ENCODE measurements around the gene PCBP4.
A peak's percentile ranks its signal among the peaks of the same experiment; 100 is the strongest.

The PCBP4 gene

GRCh38 chr3:51967384-51968169 is at the start of gene PCBP4:
Gene PCBP4 (minus strand): TSS chr3:51967454. CDS start chr3:51961240, 6,214 bp downstream.
- no peak for FAIRE-seq
- peak; percentile 46 for DNase-seq (ENCODE audit: low spot score)

- no peak for DNase-seq (ENCODE audit: low spot score)
- FAIRE-seq: no peak
These were observed 48.4 kb upstream of the PCBP4 start for GRCh38 chr3:52015438-52016228.

DNA sequence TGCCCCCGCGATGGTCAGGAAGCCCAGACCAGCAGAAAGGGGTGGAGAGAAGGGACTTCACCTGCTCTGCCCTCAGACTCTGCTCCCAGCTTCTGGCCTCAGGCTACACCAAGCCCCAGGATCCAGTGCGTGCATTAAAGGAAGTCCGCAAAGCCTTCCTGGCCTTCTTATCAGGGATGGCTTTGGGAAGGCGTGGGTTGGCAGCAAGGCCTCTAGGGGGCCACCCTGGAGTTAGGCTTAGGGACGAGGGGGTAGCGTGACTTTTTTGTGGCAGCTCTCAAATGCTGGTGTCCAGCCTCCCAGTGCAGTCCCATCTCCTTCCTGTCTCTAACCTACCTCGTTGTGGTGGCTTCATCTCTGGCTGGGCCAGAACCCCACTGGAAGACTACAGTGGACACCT is 47.4 kb upstream of the PCBP4 start:
- no peak for DNase-seq (ENCODE audit: low spot score)
- no peak for FAIRE-seq

DNA sequence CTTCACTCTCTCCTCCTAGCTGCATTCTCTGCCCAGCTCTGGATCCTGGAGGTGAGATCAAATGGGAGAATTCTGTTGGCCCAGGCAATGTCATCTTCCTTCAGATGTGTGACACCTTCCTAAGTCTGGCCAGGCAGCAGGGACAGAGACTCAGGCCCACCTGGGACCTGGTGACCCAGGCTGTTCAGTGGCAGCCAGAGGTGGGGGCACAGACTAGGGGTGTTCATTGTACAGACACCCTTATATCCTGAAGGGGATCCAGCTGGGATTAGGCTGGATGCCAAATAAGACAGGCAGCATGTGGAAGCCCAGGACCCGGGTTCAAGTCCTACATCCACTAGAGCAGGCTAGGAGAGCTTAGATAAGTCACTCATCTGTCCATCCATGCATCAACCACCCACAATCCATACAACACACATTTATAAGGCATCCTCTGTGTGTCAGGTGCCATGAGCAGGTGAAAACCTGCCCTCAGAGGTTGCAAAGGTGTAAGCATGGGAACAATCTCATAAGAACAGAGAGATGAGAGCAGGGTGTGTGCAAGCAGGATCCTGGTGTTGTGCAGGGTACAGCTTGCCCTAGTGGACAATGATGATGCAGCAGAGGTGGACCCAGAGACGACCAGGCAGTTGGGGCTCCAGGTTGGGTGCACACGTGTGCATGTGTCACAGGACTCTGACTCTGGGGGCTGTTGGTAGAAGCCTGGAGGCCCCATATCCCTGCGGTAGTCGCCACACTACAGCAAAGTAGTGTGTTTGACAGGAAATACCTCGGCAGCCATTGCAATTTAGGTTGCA is 46.7 kb upstream of the PCBP4 start:
- FAIRE-seq (no peak), DNase-seq (ENCODE audit: low spot score) (no peak)

GRCh38 chr3:52012699-52013098 is 45.4 kb upstream of the PCBP4 start:
- DNase-seq (ENCODE audit: low spot score) (no peak), FAIRE-seq (no peak)

GRCh38 chr3:52010431-52010830 is 43.2 kb upstream of the PCBP4 start:
- no peak for DNase-seq (ENCODE audit: low spot score)
- FAIRE-seq: no peak

GRCh38 chr3:52007291-52007690 is 40.0 kb upstream of the PCBP4 start:
- FAIRE-seq (no peak), DNase-seq (ENCODE audit: low spot score) (no peak)

GRCh38 chr3:52006820-52007133 is 39.5 kb upstream of the PCBP4 start:
- DNase-seq (ENCODE audit: low spot score): no peak
- no peak for FAIRE-seq

GRCh38 chr3:52006017-52006819 is 39.0 kb upstream of the PCBP4 start:
- FAIRE-seq: no peak
- DNase-seq (ENCODE audit: low spot score): no peak

- FAIRE-seq (no peak), DNase-seq (ENCODE audit: low spot score) (no peak)
These were observed 38.3 kb upstream of the PCBP4 start for GRCh38 chr3:52005571-52005986.

DNA sequence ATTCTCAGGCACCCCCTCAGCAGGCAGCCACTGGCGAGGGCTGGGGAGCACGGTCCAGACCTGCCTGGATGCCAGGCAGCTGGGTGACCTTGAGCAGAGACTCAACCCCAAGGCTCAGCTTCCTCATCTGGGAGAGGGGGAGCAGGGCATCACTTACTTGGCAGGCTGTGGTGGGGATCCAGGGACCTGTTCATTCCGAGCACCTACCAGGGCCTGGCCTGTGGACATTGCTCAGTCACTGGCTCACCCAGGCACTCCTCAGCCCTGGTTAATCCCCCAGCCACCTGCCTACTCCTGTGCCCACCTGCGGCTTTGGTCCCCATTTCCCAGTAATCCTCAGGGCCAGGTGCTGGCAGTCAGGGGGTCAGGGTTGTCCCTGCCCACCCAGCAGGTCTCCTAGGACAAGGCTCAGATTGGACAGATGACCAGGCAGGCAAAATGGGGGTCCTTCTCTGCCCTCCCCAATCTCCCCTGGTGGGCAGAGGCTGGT is 37.7 kb upstream of the PCBP4 start:
- no peak for FAIRE-seq

DNA sequence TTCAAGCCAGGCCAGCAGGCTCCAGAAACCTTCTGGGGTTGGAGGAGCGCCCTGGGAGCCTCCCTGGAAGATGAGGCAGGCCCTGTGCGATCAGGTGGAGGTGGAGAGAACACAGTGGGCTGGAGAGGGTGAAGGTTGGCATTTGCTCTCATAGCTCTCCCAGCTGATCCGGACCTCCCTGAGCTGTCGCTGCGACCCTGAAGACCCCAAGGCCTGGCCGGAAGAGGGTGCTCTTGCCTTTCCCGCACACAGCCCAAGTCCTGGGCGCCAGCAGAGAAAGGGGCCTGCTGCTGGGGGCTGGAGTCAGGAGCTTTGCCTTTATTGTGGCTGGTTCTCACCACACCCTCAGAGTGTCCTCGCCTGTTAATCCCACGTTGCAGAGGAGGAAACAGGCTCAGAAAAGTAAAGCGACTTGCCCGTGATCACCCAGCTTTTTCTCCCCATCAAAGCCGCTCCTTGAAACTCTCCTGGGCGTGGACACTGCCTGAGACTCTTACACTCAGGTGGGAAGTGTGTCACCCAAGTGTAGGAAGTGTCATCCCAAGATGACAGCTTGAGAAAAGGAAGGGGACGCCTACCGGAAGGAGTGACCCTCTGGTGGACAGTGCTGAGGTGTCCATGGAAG is 37.0 kb upstream of the PCBP4 start:
- DNase-seq (ENCODE audit: low spot score) (no peak), FAIRE-seq (no peak)

More for the DNA sequence above, 37.7 kb upstream of the PCBP4 start:
- no peak for DNase-seq (ENCODE audit: low spot score)

DNA sequence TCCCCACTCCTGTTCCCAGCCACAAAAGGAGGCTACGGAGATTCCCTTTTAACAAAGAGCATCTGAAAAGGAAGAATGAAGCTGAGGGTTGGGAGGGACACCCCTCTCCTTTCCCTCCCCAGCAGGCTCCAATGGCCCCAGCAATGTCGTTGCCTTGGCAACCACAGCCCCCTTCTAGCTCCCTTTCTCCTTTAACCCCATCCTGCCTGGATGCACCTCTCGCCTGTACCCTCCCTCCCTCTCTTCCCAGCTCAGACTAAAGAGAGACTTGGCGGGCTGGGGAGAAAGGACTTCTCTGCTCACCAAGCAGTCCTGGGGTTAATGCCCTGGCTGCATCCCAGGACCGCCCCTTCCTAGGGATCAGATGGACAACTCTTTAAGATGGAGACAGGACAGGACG is 35.5 kb upstream of the PCBP4 start:
- no peak for DNase-seq (ENCODE audit: low spot score)

GRCh38 chr3:52001443-52001974 is 34.3 kb upstream of the PCBP4 start:
- DNase-seq (ENCODE audit: low spot score) (peak; percentile 44), FAIRE-seq (no peak)

More for the DNA sequence above, 35.5 kb upstream of the PCBP4 start:
- no peak for FAIRE-seq

GRCh38 chr3:51999846-52000245 is 32.6 kb upstream of the PCBP4 start:
- DNase-seq (ENCODE audit: low spot score): no peak
- no peak for FAIRE-seq

- FAIRE-seq (no peak), DNase-seq (ENCODE audit: low spot score) (no peak)
These were observed 31.5 kb upstream of the PCBP4 start for GRCh38 chr3:51998774-51999173.

- FAIRE-seq (no peak), DNase-seq (ENCODE audit: low spot score) (peak; percentile 63)
These were observed 30.8 kb upstream of the PCBP4 start for GRCh38 chr3:51997935-51998596.

DNA sequence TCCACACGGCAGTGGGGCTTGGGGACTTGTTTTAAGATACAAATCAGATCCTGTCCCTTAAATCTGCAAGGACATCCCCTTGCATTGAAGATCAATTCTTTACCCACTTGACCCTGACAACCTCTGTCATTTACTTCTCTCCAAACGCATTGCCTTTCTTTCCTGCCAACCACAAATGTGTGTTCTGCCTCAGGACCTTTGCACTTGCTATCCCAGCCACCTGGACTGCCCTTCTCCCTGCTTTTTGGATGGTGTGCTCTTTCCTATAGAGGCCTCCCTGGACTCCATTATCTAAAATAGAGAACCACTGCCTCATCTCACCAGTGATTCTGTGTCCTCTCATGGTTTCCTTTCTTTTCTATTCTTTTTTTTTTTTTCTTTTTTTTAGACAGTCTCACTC is 29.9 kb upstream of the PCBP4 start:
- no peak for FAIRE-seq
- no peak for DNase-seq (ENCODE audit: low spot score)

DNA sequence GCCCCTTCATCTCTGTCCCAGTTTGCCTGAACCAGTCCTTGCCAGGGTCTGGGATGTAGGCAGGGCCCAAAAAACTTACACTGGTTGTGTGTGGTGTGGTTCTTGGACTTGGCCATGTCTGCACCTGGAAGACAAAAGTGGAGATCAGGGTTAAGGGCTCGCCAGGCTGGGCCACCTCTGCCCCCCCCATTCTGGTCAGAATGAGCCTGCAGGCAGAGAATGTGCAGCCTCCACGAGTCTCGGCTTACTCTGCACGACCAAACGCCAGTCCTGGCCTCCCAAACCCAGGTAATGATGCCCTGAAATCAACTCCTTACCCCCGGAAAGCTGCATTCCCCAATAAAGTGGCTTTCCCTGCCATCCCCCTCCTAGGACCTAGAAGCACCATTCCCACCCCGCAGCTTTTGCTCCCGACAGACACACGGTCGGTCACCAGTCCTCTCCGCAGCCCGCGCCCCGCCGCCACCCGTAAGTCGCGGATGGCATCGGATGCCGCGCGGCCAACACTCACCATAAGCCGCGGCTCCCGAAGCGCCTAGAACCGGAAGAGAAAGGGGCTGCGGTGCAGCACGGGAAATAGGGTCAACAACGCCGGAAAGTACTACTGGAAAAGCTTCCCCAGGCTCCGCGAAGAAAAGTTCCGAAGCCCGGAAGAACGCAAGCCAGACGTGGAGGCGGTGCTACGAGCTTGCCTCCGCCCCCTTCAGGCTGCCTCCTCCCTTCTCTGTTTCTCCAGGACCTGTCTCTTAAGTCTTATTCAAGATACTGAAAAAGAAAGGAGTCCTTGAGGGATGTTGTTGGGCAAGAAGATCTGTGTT is 28.3 kb upstream of the PCBP4 start, which contains the start of gene RPL29:
RPL29 (minus strand) TSS at position 550 of the 818 bp plus-strand sequence; CDS start at position 116, 434 bp downstream.
- FAIRE-seq: peak; percentile 77
- DNase-seq (ENCODE audit: low spot score): peak; percentile 86
